Skeletal muscle satellite cell (primary cell): ENCODE measurements around the gene TBXAS1.

Source experiments
- H3K27me3 ChIP-seq: 2 replicates; pipeline ENCODE4 v1.7.0; 2013; ENCODE audit warnings: low read length; ENCODE audit not compliant: control insufficient read depth, insufficient read depth
- H3K36me3 ChIP-seq: 2 replicates; pipeline ENCODE4 v1.7.0; 2013; ENCODE audit warnings: mild to moderate bottlenecking, control low read depth, low read length; ENCODE audit not compliant: insufficient read depth
- H3K4me1 ChIP-seq: 2 replicates; pipeline ENCODE4 v1.7.0; 2013; ENCODE audit warnings: low read length; ENCODE audit not compliant: control insufficient read depth, insufficient read depth
- H3K4me2 ChIP-seq: 2 replicates; pipeline ENCODE4 v1.7.0; 2013; ENCODE audit warnings: mild to moderate bottlenecking, low read length
- H3K4me3 ChIP-seq: 2 replicates; pipeline ENCODE4 v1.7.0; 2013; ENCODE audit warnings: low read length
- H3K9ac ChIP-seq: 2 replicates; pipeline ENCODE4 v1.7.0; 2013; ENCODE audit warnings: mild to moderate bottlenecking, low read depth, low read length, moderate library complexity
- H3K9me3 ChIP-seq: replicated peaks from 2 replicates; pipeline ENCODE4 v1.7.0; 2013; ENCODE audit warnings: mild to moderate bottlenecking, control low read depth, low read length

Gene TBXAS1

DNA sequence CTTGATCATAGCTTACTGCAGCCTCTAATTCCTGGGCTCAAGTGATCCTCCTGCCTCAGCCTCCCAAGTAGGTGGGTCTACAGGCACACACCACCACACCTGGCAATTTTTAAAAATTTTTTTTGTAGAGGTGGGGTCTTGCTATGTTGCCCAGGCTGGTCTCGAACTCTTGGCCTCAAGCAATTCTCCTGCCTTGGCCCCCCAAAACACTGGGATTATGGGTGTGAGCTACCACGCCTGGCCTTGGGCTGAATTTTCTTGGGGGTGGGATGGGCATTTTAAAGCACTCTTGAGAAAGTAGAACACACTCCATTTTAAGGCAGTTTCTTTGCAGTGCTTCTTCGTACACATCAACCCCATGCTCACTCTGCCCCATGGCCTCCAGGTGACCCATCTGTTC, 28.7 kb downstream of the TBXAS1 start:
- H3K4me2 ChIP-seq: no peak overlapping the region
- no peak overlapping the region for H3K4me3 ChIP-seq
- no peaks in the 10 kb centered on the region for H3K36me3 ChIP-seq
- H3K9me3 ChIP-seq: no peaks in the 10 kb centered on the region
- H3K27me3 ChIP-seq: no peaks in the 10 kb centered on the region
- H3K9ac ChIP-seq: no peak overlapping the region
- peaks cover 18% of the 10 kb centered on the region for H3K4me1 ChIP-seq

DNA sequence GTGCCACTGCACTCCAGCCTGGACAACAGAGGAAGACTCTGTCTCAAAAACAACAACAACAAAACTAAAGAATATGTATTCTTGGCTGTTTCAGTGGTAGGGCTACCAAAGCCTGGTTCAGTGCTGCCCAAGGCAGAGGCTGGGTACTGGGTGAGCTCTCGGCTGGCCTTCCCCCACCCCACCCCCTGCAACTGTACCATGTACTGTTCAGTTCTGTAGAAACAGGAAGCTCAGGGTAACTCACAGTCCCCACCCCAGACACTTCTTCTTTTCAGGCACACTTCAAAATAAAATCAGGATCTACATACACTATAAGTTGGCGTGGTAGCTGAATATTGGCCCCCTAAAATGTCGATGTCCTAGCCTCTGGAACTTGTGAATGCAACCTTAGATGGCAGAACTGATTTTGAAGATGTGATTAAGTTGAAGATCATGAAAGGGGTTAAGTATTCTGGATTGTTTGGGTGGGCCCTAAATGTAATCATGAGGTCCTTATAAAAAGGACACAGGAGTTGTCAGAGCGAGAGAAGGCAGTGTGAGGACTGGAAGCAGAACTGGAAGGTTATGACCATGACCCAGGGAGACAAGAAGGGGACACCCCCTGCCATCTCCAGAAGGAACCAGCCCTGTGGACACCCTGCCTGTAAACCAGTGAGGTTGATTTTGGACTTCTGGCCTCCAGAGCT, 31.2 kb downstream of the TBXAS1 start:
- H3K9me3 ChIP-seq: no peaks in the 10 kb centered on the region
- H3K9ac ChIP-seq: no peak overlapping the region
- no peaks in the 10 kb centered on the region for H3K27me3 ChIP-seq
- no peaks in the 10 kb centered on the region for H3K36me3 ChIP-seq
- peaks cover 2% of the 10 kb centered on the region for H3K4me1 ChIP-seq
- H3K4me2 ChIP-seq: no peak overlapping the region
- H3K4me3 ChIP-seq: no peak overlapping the region

DNA sequence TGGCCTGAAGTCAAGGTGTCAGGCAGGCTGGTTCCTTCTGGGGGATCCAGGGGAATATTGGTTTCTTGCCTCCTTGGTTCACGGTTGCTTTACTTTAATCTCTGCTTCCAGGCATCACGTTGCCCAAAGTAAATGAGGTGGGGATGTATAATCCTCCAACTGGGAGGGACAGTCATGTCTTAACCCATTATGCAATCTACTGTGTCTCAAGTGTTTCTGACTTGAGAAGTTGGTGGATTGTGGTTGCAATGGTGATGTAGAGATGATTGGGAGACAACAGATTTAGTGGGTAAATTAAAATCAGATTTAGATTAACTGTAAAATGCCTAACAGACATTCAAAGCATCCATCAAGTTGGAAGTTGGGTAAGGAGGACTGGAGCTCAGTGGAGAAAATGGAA, 32.7 kb downstream of the TBXAS1 start:
- H3K27me3 ChIP-seq: no peaks in the 10 kb centered on the region
- no peaks in the 10 kb centered on the region for H3K36me3 ChIP-seq
- no peaks in the 10 kb centered on the region for H3K4me1 ChIP-seq
- no peak overlapping the region for H3K4me2 ChIP-seq
- no peaks in the 10 kb centered on the region for H3K9me3 ChIP-seq
- no peak overlapping the region for H3K4me3 ChIP-seq
- no peak overlapping the region for H3K9ac ChIP-seq

DNA sequence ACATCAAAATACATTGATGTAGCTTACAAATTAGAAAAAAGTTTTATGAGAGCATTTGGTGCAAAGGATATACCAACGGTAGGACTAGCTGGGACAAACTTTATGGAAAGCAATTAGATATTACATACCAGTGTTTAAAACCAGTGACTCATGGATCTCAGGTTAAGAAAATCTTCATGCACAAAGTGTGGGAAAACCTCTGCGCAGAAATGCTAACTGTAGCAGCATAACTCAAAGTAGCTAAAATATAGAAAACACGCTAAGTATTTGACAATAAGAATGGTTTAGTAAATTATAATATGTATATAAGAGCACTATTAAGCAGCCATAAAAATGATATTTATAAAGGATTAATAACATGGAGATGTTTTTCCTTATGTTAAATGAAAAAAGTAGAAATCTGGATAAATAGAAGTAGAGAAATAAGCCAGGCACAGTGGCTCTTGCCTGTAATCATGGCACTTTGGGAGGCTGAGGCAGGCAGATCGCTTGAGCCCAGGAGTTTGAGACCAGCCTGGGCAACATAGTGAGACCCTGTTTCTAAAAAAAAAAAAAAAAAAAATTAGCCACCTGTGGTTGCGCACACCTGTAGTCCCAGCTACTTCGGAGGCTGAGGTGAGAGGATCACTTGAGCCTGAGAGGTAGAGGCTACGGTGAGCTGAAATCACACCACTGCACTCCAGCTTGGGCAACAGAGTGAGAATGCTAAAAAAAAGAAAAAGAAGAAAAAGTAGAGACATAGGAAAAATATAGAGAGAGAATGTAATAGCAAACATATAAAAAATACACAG, 37.2 kb downstream of the TBXAS1 start:
- H3K9ac ChIP-seq: no peak overlapping the region
- no peaks in the 10 kb centered on the region for H3K36me3 ChIP-seq
- H3K27me3 ChIP-seq: no peaks in the 10 kb centered on the region
- no peak overlapping the region for H3K4me3 ChIP-seq
- H3K9me3 ChIP-seq: no peaks in the 10 kb centered on the region
- no peak overlapping the region for H3K4me2 ChIP-seq
- peaks cover 6% of the 10 kb centered on the region for H3K4me1 ChIP-seq

DNA sequence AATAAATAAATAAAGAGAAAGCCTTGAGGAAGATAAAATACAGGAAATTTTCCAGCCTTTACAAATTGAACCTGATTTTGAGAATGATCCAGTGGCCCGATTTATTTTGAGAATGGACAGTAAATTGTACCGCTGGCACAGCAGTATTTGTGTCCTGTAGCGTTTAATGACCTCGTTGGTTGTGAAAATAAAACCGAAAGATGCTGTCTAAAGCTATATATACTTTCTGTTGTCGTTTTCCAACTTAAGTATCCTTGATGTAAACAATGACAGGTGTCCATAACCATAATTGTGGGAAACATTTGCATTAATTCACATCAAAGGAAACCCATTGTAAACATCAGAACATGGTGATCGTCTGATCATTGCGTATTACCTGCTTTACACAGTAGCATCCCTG, 38.8 kb downstream of the TBXAS1 start:
- Histone ChIP-seq H3K27me3 (no peaks in the 10 kb centered on the region), H3K4me1 (peaks cover 14% of the 10 kb centered on the region), H3K9me3 (no peaks in the 10 kb centered on the region), H3K4me3 (no peak overlapping the region), H3K9ac (no peak overlapping the region), H3K4me2 (no peak overlapping the region), H3K36me3 (no peaks in the 10 kb centered on the region)

DNA sequence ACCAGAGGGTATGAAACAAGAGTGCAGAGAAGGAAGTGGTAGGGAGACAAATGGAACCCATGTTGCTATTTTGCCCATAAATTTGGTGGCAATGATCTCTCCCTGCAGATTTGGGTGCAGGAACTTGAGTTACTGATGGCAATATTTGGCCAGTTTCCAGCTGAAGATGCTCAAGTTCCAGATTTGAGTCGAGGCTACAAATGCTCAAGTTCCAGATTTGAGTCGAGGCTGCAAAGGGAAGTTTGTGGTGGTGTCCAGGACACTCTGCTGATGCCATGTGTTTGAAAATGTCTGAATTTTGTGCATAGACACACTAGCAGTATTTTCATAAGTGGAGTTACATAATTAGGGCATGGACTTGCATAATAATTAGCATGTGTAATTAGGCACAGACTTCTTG, 40.8 kb downstream of the TBXAS1 start:
- Histone ChIP-seq H3K36me3 (no peaks in the 10 kb centered on the region), H3K9ac (no peak overlapping the region), H3K4me3 (no peak overlapping the region), H3K9me3 (no peaks in the 10 kb centered on the region), H3K4me1 (peaks cover 14% of the 10 kb centered on the region), H3K4me2 (no peak overlapping the region), H3K27me3 (no peaks in the 10 kb centered on the region)

DNA sequence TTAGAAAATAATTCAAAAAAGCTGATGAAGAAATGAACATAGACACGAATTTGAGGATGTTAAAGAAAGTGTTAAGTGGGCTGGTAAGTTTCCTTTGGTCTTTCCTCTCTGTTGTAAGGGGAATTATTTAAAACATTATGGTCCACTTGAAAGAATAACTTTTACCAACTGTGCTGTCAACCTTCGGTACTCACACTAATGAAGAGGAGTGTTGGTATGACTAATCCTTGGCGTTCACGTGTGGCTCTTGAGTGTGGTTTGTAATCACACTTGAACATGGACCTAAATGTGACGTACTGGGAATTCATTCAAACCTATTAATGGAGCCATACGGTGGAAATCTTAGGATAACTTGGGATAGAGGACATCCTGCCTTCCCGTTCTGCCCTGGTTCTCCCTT, 41.3 kb downstream of the TBXAS1 start:
- Histone ChIP-seq H3K9me3 (no peaks in the 10 kb centered on the region), H3K36me3 (no peaks in the 10 kb centered on the region), H3K4me3 (no peak overlapping the region), H3K4me2 (no peak overlapping the region), H3K4me1 (peaks cover 14% of the 10 kb centered on the region), H3K27me3 (no peaks in the 10 kb centered on the region), H3K9ac (no peak overlapping the region)

DNA sequence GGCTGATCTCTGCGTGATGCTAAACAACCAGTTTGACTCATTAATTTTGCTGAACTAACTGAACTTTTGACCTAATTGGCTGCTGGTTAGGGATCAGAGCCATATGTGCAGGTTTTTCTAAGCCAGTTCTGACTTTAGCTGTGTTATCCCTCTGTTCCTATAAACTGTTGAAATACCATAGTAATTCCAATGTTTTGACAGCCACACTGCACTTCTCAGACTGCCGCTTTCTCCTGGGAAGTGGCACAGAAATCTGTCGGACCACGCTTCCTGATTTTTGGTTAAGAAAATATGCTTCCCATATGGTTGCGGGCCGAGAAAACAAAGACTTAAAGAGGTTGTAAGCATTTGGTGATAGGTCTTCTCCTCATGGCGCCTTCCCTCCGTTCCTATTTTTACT, 42.3 kb downstream of the TBXAS1 start:
- H3K4me3 ChIP-seq: no peak overlapping the region
- H3K27me3 ChIP-seq: no peaks in the 10 kb centered on the region
- peaks cover 16% of the 10 kb centered on the region for H3K4me1 ChIP-seq
- H3K9ac ChIP-seq: no peak overlapping the region
- H3K36me3 ChIP-seq: no peaks in the 10 kb centered on the region
- H3K4me2 ChIP-seq: no peak overlapping the region
- H3K9me3 ChIP-seq: no peaks in the 10 kb centered on the region

DNA sequence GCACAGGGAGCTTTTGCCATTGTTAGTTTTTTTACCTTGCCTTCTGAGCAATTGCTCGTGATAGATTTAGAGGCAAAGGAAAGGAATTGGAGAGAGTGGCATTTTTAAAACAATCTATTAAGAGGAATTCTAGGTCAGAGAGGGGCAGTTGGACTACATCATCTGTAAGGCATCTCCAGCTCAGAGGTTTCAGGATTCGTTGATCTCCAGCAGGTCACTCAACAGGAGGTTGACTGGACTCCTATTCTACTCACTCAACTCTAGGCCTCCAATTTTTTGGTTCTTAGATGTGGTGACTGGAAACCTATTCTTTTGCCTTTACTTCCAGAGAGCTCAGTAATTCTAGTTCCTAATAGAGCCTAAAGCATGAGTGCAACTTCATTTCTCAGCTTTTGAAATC, 42.8 kb downstream of the TBXAS1 start:
- H3K9ac ChIP-seq: no peak overlapping the region
- H3K27me3 ChIP-seq: no peaks in the 10 kb centered on the region
- H3K36me3 ChIP-seq: no peaks in the 10 kb centered on the region
- H3K4me2 ChIP-seq: no peak overlapping the region
- H3K4me3 ChIP-seq: no peak overlapping the region
- H3K9me3 ChIP-seq: no peaks in the 10 kb centered on the region
- peaks cover 21% of the 10 kb centered on the region for H3K4me1 ChIP-seq

DNA sequence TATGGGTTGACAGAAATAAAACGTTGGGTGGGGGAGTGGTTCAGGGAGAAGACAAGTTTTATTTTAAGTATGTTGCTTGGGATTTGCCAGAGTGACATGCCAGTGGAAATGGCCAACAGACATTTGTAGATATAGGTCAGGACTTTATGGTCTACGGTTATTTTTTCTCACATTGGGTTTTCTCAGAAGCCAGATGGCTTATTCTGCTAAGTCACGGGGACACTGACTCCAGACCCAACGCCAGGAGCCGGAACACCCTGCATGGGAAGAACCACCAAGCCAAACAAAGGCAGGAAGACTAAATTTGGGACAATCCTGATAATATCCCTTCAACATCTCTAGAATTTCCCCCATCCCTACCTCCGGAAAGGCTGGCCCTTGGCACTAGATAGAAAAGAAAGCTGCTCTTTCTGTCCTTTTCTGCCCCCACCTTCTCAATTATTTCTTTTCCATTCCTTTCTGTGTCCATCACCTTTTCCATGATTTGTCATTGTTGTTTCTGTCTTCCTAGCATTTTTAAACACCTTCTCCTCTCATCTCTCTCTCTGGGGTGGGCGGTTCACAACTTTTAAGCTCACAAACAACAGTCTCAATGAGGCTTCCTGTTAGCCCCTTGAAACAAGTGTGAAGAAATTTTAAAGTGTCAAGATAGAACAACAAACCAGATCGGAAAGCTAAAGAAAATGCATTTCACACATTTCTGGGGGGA, 44.7 kb downstream of the TBXAS1 start:
- Histone ChIP-seq H3K4me3 (no peak overlapping the region), H3K27me3 (no peaks in the 10 kb centered on the region), H3K4me1 (peaks cover 36% of the 10 kb centered on the region), H3K4me2 (no peak overlapping the region), H3K9me3 (no peaks in the 10 kb centered on the region), H3K9ac (no peak overlapping the region), H3K36me3 (no peaks in the 10 kb centered on the region)

DNA sequence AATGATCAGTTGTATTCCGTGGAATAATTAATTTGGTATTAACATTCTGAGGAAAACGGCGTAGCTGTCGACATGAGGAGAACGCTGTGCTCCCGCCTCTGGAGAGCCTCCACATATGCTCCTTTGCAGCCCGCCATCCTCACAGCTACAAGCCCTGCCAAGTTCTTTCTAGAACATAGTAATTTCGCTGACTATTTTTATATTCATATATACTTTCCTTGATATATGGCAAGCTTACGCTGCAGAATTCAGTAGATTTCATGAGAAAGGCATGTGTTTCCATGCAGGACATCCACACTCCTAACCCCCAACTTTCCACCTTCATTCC, 45.2 kb downstream of the TBXAS1 start:
- H3K4me1 ChIP-seq: peaks cover 36% of the 10 kb centered on the region
- no peaks in the 10 kb centered on the region for H3K27me3 ChIP-seq

More for the DNA sequence above, 45.2 kb downstream of the TBXAS1 start:
- H3K4me2 ChIP-seq: no peak overlapping the region
- H3K9me3 ChIP-seq: no peaks in the 10 kb centered on the region
- H3K36me3 ChIP-seq: no peaks in the 10 kb centered on the region
- H3K4me3 ChIP-seq: no peak overlapping the region
- H3K9ac ChIP-seq: no peak overlapping the region
